K562 (cell line): ENCODE results near the gene IFT22. TPM values are rescaled to one million over a fixed set of nuclear protein-coding genes. Genes with fewer than 3 reads are reported as not detected.

Source experiments
- GTF2F1 ChIP-seq: IDR thresholded peaks from 2 replicates; pipeline ENCODE4 v1.6.1; 2011; ENCODE audit warnings: low read depth, low read length, improper control_type of control experiment
- PYGO2 ChIP-seq: fragments of 450-650 bp; IDR thresholded peaks from 2 replicates; pipeline ENCODE4 v1.6.1; 2016; ENCODE audit warnings: mild to moderate bottlenecking, missing genetic modification characterization, moderate library complexity, missing compliant biosample characterization
- SNAPC5 ChIP-seq: fragments of 250-450 bp; sonication (Bioruptor Pico); IDR thresholded peaks from 2 replicates; pipeline ENCODE4 v1.8.0; 2021; ENCODE audit warnings: moderate library complexity, mild to moderate bottlenecking, inconsistent platforms
- SRSF9 ChIP-seq: fragments of 200-400 bp; formaldehyde crosslinking; IDR thresholded peaks from 2 replicates; pipeline ENCODE4 v1.6.1; 2017; ENCODE audit warnings: low read depth, low read length, borderline replicate concordance
- ZNF280A ChIP-seq: fragments of 450-650 bp; IDR thresholded peaks from 2 replicates; pipeline ENCODE4 v1.6.1; 2018; ENCODE audit warnings: mild to moderate bottlenecking, low read depth; ENCODE audit not compliant: partially characterized antibody
- polyA plus RNA-seq, 8 experiments: library from polyadenylated mRNA; depleted of rRNA in 4 of 8; stranded (reverse) in 5 of 8; unstranded in 3 of 8; fragments of >200 nt; fragmentation: Nextera tagmentation in 2 of 8; fragmentation: Illumina TruSeq in 1 of 8; extraction: Ambion mirVana in 2 of 8; extraction: Trizol in 1 of 8; gene quantifications; 2 replicates each; pipeline versions ENCODE4 v1.2.1 to v1.2.3, GENCODE V29; 2011 to 2014; ENCODE audit warnings: inconsistent platforms in 1 of 8, missing spikeins in 1 of 8
- total RNA-seq, 7 experiments: library from RNA; depleted of rRNA in 6 of 7; stranded (reverse); fragments of >200 nt in 6 of 7; fragmentation: Illumina TruSeq in 2 of 7; extraction: Trizol in 2 of 7; gene quantifications; 2 replicates each; pipeline versions ENCODE4 v1.2.1 to v1.2.3, GENCODE V29; 2011 to 2021; ENCODE audit warnings: low replicate concordance in 1 of 7
- TF ChIP-seq, protein P1 (sequence below), 2 experiments: fragments of 450-650 bp; IDR thresholded peaks; 2 replicates each; pipeline ENCODE4 v1.6.1; 2016; ENCODE audit warnings: mild to moderate bottlenecking in 2 of 2, borderline replicate concordance in 1 of 2, low read depth in 1 of 2, moderate library complexity in 1 of 2

IFT22 gene
- total and polyA plus RNA-seq, 9 of the 15 experiments (the other 6 are each of a cell fraction or from before 2014, with no cell fraction given): 6.3 to 18.2 (median 7.7) TPM

DNA sequence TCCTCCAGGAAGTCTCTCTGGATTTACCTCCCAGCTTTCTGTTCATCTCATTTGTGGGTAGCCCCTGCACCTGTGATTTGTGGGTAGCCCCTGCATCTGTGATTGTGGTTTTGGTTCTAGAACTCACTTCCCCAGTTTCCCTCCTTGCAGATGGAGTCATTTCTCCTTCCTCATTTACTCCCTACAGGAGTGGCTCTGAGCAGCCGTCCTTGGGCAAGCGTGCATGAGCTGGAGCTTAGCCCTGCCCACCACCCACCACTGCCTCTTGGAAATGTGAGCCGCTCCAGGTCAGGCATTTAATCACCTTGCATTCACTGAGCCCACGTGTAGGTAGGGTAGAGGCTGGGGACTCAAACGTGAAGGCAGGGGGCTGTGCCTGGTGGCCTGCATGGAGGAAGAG lies 49.2 kb upstream of the IFT22 start (continued):
- TF ChIP-seq, protein P1, sequence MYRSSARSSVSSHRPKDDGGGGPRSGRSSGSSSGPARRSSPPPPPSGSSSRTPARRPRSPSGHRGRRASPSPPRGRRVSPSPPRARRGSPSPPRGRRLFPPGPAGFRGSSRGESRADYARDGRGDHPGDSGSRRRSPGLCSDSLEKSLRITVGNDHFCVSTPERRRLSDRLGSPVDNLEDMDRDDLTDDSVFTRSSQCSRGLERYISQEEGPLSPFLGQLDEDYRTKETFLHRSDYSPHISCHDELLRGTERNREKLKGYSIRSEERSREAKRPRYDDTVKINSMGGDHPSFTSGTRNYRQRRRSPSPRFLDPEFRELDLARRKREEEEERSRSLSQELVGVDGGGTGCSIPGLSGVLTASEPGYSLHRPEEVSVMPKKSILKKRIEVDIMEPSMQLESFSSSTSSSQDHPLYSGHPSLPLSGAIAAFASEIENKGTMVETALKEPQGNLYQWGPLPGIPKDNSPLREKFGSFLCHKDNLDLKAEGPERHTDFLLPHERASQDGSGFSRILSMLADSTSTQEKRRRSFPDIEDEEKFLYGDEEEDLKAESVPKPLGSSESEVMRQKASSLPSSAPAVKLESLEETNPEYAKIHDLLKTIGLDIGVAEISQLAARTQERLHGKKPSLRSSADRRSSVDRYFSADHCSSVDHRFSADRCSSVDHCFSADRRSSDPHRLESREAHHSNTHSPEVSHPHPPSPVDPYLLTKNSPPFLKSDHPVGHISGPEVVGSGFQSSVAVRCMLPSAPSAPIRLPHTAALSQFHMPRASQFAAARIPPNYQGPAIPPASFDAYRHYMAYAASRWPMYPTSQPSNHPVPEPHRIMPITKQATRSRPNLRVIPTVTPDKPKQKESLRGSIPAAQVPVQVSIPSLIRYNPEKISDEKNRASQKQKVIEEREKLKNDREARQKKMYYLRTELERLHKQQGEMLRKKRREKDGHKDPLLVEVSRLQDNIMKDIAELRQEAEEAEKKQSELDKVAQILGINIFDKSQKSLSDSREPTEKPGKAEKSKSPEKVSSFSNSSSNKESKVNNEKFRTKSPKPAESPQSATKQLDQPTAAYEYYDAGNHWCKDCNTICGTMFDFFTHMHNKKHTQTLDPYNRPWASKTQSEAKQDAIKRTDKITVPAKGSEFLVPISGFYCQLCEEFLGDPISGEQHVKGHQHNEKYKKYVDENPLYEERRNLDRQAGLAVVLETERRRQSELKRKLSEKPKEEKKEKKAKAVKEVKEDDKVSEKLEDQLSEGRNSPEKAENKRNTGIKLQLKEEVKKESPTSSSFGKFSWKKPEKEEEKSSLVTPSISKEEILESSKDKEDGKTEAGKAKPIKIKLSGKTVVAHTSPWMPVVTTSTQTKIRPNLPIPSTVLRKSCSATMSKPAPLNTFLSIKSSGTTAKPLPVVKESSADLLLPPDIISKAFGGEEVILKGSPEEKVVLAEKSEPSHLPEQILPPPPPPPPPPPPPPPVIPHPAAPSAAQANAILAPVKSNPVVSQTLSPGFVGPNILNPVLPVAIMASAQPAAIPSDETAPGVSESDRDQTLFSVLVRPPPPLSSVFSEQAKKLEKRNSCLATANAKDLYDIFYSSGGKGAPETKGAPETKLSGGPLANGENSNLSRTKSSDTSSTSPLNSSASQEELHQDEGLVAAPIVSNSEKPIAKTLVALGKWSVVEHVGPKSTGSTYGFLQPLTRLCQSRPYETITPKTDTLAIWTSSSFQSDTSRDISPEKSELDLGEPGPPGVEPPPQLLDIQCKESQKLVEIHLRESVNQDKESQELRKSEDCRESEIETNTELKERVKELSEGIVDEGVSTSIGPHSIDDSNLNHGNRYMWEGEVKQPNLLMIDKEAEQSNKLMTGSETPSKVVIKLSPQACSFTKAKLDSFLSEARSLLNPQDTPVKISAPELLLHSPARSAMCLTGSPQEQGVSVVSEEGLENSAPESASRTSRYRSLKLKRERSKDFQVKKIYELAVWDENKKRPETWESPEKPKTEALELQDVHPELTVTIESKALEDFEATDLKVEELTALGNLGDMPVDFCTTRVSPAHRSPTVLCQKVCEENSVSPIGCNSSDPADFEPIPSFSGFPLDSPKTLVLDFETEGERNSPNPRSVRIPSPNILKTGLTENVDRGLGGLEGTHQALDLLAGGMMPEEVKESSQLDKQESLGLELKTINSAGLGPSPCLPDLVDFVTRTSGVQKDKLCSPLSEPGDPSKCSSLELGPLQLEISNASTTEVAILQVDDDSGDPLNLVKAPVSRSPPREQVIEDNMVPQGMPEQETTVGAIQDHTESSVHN (IDR thresholded peaks at IDR 0.05; ENCODE audit: borderline replicate concordance in 1 of 2, low read depth in 1 of 2): no peak
- no peak for TF ChIP-seq SNAPC5
- no peak for TF ChIP-seq GTF2F1
- TF ChIP-seq PYGO2 (tag): no peak
- TF ChIP-seq ZNF280A: no peak
- TF ChIP-seq SRSF9: no peak
- TF ChIP-seq, all 486 proteins: peak for 0
